PC-9 (cell line): ENCODE data around the gene ELK3. TPM values are rescaled to one million over a fixed set of nuclear protein-coding genes. Genes with fewer than 3 reads are reported as not detected.

ENCODE experiments used
- BruUV-seq: library from RNA; stranded (reverse); fragments of 400-500 nt; replicated peaks from 2 replicates; lab custom pipeline; 2021; lab: Mats Ljungman, UMichigan
- CTCF ChIA-PET: fragments of 300-600 bp; sonication (Branson Sonifier 250); formaldehyde crosslinking; loops from one replicate; lab custom pipeline; 2022; ENCODE audit warnings: antibody characterized with exemption; lab: Charles Lee
- POLR2A ChIA-PET: fragments of 300-600 bp; sonication (Branson Sonifier 250); formaldehyde crosslinking; loops from one replicate; lab custom pipeline; 2022; ENCODE audit warnings: antibody characterized with exemption; ENCODE audit not compliant: unreplicated experiment; lab: Charles Lee
- DNase-seq, 2 experiments: peaks; one replicate each; pipeline versions ENCODE4 v3.0.0 to v3.0.0-alpha.2; 2015 to 2022; ENCODE audit warnings: mixed read lengths in 1 of 2
- H2AFZ ChIP-seq: fragments of 200-600 bp; sonication (generic); 2 replicates; pipeline ENCODE4 v1.8.1; 2017; ENCODE audit warnings: antibody characterized with exemption
- H3F3A ChIP-seq: fragments of 200-600 bp; sonication (generic); 2 replicates; pipeline ENCODE4 v1.8.1; 2017; ENCODE audit warnings: antibody characterized with exemption, mild to moderate bottlenecking, low read depth; ENCODE audit not compliant: insufficient read depth
- H3K27ac ChIP-seq: fragments of 200-600 bp; sonication (generic); 2 replicates; pipeline ENCODE4 v1.6.1; 2016; ENCODE audit warnings: mixed run types
- H3K27me3 ChIP-seq: fragments of 200-600 bp; sonication (generic); 2 replicates; pipeline ENCODE4 v1.6.1; 2016; ENCODE audit warnings: low read depth, mixed run types; ENCODE audit not compliant: insufficient read depth
- H3K36me3 ChIP-seq: fragments of 200-600 bp; sonication (generic); 2 replicates; pipeline ENCODE4 v1.6.1; 2016; ENCODE audit warnings: low read depth, mixed run types
- H3K4me1 ChIP-seq: fragments of 200-600 bp; sonication (generic); replicated peaks from 2 replicates; pipeline ENCODE4 v1.6.1; 2016; ENCODE audit warnings: mixed run types; ENCODE audit not compliant: insufficient read depth
- H3K4me2 ChIP-seq: fragments of 200-600 bp; sonication (generic); 2 replicates; pipeline ENCODE4 v1.6.1; 2017; ENCODE audit warnings: mixed run types
- H3K4me3 ChIP-seq: fragments of 200-600 bp; sonication (generic); 2 replicates; pipeline ENCODE4 v1.6.1; 2016; ENCODE audit warnings: mixed run types
- H3K79me2 ChIP-seq: fragments of 200-600 bp; sonication (generic); 2 replicates; pipeline ENCODE4 v1.6.1; 2017; ENCODE audit warnings: low read depth, mixed run types
- H3K9me2 ChIP-seq: fragments of 200-600 bp; sonication (generic); 2 replicates; pipeline ENCODE4 v1.8.1; 2017; ENCODE audit warnings: mild to moderate bottlenecking; ENCODE audit not compliant: insufficient read depth
- H3K9me3 ChIP-seq: fragments of 200-600 bp; sonication (generic); 2 replicates; pipeline ENCODE4 v1.8.1; 2016; ENCODE audit warnings: low read depth; ENCODE audit not compliant: insufficient read depth
- H4K20me1 ChIP-seq: fragments of 200-600 bp; sonication (generic); 2 replicates; pipeline ENCODE4 v1.8.1; 2017; ENCODE audit not compliant: insufficient read depth
- CTCF ChIP-seq: fragments of 200-600 bp; sonication (generic); conservative IDR thresholded peaks from 2 replicates; pipeline ENCODE4 v1.6.1; 2017; ENCODE audit warnings: mixed run types, antibody characterized with exemption, mild to moderate bottlenecking, moderate library complexity
- EZH2 ChIP-seq: fragments of 200-600 bp; sonication (generic); IDR thresholded peaks from 2 replicates; pipeline ENCODE4 v1.8.0; 2017; ENCODE audit warnings: antibody characterized with exemption, low read depth
- intact Hi-C: fragments of 100-400 bp; cut with micrococcal nuclease; formaldehyde crosslinking; loops from one replicate; pipeline ENCODE4 v1.10.0; 2022; ENCODE audit not compliant: unreplicated experiment
- total RNA-seq: library from RNA; stranded (reverse); gene quantifications from 2 replicates; pipeline ENCODE4 v1.2.3, GENCODE V29; 2021

Gene ELK3
- total RNA-seq, 1 experiment from 2014 or later = 52.3 TPM

DNA sequence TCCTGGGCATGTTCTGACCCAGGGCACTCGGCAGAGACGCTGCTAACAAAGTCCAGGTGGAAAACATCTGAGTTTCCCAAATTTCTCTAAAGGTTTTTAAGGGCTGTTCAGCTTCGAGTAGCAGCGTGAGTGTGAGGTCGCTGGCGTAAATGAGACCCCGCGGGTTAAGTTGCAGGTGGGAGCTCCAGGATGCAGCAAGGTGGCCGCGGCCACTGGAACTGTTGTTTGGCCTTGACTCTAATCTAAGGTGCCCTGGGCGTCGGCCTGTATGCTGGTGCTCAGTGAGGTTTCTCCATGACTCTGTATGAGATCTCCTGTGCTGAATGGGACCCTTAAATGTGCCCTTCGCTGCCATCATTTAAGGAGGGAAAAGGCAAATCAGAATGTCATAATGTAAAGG lies 50.7 kb downstream of the ELK3 start:
- intact Hi-C loops = no loop called here
- Histone ChIP-seq H3K27me3 (no peaks in the 10 kb centered on the region), H3K4me3 (no peak overlapping the region), H3K4me1 (no peaks in the 10 kb centered on the region), H2AFZ (no peak overlapping the region), H3K36me3 (peaks cover 32% of the 10 kb centered on the region), H3F3A (peaks cover 4% of the 10 kb centered on the region), H3K4me2 (no peak overlapping the region), H3K9me3 (no peaks in the 10 kb centered on the region), H3K9me2 (no peaks in the 10 kb centered on the region), H3K79me2 (peaks cover 74% of the 10 kb centered on the region), H3K27ac (no peak overlapping the region), H4K20me1 (peaks cover 38% of the 10 kb centered on the region)
- ChIA-PET POLR2A (no interaction called here), CTCF (interaction anchor here (0.7 kb wide), 1 partner anchor 275 kb away, joined by 3 read pairs; no protein-coding TSS in a partner anchor)
- TF ChIP-seq CTCF = no peak
- no peak for TF ChIP-seq EZH2
- BruUV-seq = no TSS peak
- no peak for DNase-seq

- Histone ChIP-seq H3K9me3 (no peaks in the 10 kb centered on the region), H2AFZ (no peak overlapping the region), H3K36me3 (peaks cover 35% of the 10 kb centered on the region), H3K27ac (no peak overlapping the region), H3F3A (no peaks in the 10 kb centered on the region), H3K9me2 (no peaks in the 10 kb centered on the region), H3K79me2 (peaks cover 65% of the 10 kb centered on the region), H3K4me1 (no peaks in the 10 kb centered on the region), H4K20me1 (peaks cover 48% of the 10 kb centered on the region), H3K4me2 (no peak overlapping the region), H3K4me3 (no peak overlapping the region), H3K27me3 (no peaks in the 10 kb centered on the region)
- TF ChIP-seq EZH2 (no peak), CTCF (no peak)
- POLR2A ChIA-PET = no interaction called here
- no peak for DNase-seq
- TSS peak; percentile 7 for BruUV-seq
- intact Hi-C loops = no loop called here
- CTCF ChIA-PET = no interaction called here
Measured at GRCh38 chr12:96246926-96247505, 52.8 kb downstream of the ELK3 start.

- no peak for DNase-seq
- H3K4me1 ChIP-seq = no peaks in the 10 kb centered on the region
- H2AFZ ChIP-seq = no peak overlapping the region
- TF ChIP-seq EZH2 = no peak
- TF ChIP-seq CTCF = no peak
- no peak overlapping the region for H3K4me3 ChIP-seq
- no peaks in the 10 kb centered on the region for H3K9me3 ChIP-seq
- H3K36me3 ChIP-seq = peaks cover 37% of the 10 kb centered on the region
- H3K27ac ChIP-seq = no peak overlapping the region
- H4K20me1 ChIP-seq = peaks cover 44% of the 10 kb centered on the region
- intact Hi-C loops = no loop called here
- POLR2A ChIA-PET = no interaction called here
- no peaks in the 10 kb centered on the region for H3K9me2 ChIP-seq
- no TSS peak for BruUV-seq
- H3K27me3 ChIP-seq = no peaks in the 10 kb centered on the region
- no peaks in the 10 kb centered on the region; the same call in 1 of the 2 replicates for H3F3A ChIP-seq
- peaks cover 66% of the 10 kb centered on the region for H3K79me2 ChIP-seq
- CTCF ChIA-PET = no interaction called here
- no peak overlapping the region for H3K4me2 ChIP-seq
Measured at GRCh38 chr12:96247563-96247962, 53.4 kb downstream of the ELK3 start.
